Measurements from ENCODE around the gene KHDC3L. TPM values are rescaled to one million over a fixed set of nuclear protein-coding genes. Genes with fewer than 3 reads are reported as not detected.

The KHDC3L gene, protein sequence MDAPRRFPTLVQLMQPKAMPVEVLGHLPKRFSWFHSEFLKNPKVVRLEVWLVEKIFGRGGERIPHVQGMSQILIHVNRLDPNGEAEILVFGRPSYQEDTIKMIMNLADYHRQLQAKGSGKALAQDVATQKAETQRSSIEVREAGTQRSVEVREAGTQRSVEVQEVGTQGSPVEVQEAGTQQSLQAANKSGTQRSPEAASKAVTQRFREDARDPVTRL
- total RNA-seq = not detected

DNA sequence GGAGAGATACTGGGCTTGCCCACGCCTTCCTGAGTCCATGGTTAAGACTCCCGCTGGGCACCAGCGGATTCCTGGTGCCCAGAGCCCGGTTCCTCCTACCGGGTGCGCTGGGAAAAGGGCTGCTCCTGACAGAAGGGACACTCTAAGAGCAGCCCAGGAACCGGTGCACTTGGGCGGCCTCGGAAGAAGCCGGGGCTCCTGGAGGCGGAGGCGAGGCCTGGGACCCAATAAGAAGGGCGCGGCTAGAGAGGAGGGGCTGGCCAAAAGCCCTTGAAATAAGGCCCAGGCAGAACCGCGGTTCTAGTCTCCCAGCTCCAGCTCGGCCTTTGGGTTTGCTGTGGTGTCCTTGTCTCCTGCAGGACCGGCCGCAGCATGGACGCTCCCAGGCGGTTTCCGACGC is at the start of gene KHDC3L:
TSS of gene KHDC3L (plus strand) at position 301 of the 400 bp plus-strand sequence. CDS start at position 373, 72 bp downstream.
- no peak for DNase-seq (ENCODE audit: low spot score)

DNA sequence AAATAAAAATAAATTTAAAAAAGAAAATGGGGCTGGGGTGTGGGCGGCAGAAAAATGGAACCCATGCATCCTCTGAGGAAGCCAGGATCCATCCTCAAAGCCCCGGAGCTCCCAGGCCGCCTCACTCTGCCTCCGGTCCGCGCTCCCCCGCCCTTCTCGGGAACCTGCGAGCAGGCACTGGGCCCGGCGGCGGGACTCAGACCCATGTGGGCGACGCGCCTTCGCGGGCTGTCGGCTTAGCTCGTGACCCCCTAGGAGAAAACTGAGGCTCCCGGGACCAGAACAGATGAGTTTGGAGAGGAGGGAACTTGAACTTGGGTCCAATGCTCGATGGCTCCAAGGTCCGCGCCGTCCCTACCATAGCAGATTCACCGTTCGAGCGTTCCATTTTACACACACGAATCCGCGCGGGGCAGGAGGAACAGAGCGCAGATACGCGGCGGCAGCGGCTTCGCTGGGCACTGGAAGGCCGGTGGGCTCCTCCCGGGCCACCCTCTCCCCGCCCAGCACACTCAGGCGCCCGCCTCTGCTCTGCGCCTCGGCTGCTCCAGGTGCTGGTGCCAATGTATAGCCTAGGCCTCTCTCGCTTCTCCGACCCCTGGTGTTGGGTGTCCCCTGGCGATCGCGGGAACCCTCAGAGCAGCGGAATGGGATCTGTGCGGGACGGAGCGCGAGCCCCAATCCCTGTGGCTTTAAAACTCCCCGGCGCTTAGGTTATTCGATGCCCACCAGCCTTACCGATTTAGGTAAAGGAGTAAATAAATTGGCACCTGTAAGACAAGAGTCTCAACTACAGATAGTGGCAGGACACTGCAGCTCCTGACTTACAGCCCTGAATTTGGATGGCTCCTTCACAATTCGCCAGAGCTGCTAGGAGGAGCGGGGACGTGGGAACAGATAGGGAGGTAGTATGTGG is 47.6 kb upstream of the KHDC3L start:
- DNase-seq (ENCODE audit: low spot score) = no peak

DNA sequence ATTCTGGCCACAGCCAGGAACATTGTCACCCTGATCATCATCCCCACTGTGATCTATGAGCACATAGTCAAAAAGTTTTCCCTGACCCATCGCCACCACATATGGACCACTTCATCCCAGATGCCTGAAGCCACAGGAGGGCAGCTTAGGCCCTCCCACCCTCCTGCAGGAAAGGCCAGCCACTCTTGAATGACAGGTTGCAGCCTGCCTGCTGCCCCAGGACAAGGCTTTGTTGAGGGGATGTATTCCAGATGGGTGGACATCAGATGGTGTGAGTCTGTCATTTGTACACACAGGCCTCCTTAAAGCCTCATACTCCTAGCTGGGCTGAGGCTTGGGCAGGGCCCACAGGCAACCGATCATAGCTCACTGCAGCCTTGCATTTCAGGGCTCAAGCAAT is 39.1 kb upstream of the KHDC3L start:
- no peak for DNase-seq (ENCODE audit: low spot score)

DNA sequence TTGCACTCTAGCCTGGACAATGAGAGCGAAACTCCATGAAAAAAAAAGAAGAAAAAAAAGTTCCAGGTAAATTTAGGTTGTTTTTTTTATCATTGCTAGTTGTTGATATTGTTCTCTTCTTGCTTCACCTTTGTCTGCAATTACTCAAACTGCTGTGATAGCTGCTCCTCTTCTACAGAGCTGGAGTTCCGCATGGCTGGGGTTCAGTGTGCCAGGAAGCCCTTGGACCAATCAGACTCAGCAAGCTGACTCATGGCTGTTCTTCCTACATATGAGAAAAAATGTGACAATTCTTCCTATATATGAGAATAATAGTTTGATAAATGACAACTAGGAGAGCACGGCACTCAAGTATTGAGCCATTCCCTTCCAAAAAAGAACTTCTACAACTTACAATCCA is 36.8 kb upstream of the KHDC3L start:
- no peak for DNase-seq (ENCODE audit: low spot score)

DNA sequence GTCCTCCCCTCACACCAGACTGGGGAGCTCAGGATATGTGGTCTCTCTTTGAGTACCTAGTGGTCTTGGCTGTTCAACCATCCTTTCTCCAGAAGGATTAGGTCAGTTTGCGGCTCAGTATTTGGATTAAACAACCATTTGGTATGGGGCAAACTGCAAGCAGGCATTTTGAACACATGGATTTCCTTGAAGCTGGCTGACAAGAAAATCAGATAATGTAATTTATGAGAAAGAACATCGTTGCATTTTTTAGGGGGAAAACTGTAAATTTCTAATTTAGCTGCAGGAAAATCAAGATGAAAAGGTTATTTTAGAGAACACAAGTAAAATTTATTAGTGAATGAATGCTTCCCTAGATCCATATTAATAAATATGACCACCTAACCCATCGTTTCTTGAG is 33.7 kb upstream of the KHDC3L start:
- no peak for DNase-seq (ENCODE audit: low spot score)

DNA sequence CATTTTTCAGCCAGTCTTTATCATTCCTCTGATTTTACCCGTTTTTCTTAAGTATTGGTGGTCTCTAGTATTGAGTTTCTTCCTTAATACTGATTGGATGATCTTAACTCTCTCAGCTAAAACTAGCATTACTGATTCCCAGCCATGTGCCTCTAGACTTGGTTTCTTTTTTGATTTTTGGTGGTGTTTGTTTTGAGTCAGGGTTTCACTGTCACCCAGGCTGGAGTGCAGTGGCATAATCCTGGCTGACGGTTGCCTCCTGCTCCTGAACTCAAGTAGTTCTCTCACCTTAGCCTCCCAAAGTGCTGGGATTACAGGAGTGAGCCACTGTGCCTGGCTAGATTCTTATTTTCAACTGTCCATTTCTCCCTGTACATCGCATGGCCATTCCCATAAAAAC is 33.3 kb upstream of the KHDC3L start:
- no peak for DNase-seq (ENCODE audit: low spot score)

DNA sequence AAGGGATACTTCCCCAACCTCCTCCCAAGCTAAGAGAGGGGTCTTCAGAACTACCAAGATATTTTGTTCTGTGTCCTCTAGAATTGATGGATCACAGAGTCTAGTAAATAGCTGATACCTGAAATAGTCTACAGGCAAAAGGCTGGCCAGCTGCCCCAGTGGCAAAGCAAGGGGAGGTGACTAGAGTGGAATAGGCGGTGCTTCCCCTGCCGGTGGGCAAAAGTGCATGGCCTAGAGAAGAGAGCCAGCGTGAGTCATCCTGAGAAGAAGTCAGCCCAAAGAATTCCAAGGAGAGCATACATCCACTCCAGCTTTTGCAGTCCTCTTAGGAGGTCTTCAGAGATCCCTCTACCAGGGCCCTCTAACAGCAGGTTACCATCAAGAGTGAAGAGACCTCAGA is 23.1 kb upstream of the KHDC3L start:
- no peak for DNase-seq (ENCODE audit: low spot score)

DNA sequence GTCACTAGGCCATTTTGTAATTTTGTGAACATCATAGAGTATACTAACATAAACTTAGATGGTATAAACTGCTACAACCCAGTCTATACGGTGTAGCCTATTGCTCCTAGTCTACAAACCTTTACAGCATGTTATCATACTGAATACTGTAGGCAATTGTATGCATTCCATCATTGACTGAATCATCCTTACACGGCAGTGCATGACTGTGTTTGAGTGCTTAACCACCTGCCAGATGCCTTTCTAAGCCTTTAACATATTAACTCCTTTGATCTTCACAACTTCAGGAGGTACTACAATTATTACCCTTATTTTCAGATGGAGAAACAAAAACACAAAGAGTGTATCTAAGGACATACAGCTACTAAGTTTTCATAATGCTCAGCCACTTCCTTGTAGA is 22.4 kb upstream of the KHDC3L start:
- no peak for DNase-seq (ENCODE audit: low spot score)

DNA sequence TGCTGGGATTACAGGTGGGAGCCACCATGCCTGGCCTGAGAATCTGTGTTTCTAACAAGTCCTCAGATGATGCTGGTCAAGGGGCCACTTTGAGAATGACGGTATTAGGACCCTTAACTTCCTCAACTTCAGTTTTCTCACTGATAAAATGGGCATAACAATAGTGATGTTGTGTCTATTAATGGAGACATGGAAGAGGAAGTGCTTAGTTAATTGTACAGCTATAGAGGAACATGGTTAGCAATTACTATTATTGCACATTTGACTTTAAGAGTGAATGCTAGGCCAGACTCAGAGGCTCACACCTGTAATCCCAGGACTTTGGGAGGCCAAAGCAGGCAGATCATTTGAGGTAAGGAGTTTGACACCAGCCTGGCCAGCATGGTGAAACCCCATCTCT is 21.1 kb upstream of the KHDC3L start:
- no peak for DNase-seq (ENCODE audit: low spot score)

DNA sequence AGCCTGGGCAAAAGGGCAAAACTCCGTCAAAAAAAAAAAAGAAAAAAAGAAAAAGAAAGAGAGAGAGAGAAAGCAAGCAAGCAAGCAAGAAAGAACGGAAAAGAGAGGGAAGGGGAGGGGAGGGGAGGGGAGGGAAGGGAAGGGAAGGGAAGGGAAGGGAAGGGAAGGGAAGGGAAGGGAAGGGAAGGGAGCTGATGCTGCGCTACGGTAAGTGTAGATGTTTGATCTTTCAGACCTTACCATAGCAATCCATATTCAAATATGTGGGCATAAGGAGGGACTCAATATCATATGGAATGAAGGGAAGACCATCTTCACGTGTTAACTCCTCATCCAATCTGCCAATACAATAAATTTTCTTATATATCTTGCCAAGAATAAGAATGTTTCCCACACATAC is 20.3 kb upstream of the KHDC3L start:
- DNase-seq (ENCODE audit: low spot score) = no peak

DNA sequence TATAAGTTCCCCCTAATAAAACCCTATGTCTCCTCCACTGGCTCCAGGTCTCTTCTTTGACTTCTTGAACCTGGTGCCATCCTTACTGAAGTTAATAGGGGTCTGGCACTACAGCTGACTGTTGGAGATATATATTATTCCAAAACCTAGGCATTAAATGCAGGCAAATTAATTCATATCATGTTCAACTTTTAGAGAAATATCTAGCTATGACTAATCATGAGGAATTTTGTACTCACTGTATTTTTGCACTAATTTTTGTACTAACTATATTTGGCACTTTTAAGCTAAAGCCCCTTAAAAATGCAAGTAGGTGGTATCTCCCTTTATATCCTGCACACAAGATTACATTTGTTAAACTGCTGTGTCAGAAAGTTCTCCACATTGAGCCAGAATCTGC is 19.3 kb upstream of the KHDC3L start:
- no peak for DNase-seq (ENCODE audit: low spot score)

DNA sequence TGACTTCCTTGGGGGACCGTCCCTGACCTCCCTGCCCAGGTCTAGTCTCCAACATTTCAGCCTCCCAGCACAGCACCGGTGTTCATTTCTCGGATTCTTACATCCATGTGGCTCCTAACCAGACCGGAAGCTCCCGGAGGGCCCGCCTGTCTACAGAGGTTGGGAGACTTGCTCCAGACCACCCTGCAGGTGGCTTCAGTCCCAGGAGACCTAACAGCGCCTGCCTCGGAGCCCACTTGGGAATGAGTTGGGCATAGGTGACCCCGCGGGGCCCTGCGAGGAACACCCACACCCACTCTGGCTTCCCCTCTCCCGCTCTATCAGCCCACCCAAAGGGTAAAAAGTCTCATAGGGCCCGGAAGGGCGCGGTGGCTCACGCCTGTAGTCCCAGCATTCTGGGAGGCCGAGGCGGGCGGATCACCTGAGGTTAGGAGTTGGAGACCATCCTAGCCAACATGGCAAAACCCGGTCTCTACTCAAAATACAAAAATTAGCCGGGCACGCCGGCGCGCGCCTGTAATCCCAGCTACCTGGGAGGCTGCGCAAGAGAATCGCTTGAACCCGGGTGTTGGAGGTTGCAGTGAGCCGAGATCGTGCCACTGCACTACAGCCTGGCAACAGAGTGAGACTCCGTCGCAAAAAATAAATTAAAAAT is 13.8 kb upstream of the KHDC3L start:
- DNase-seq (ENCODE audit: low spot score) = no peak

DNA sequence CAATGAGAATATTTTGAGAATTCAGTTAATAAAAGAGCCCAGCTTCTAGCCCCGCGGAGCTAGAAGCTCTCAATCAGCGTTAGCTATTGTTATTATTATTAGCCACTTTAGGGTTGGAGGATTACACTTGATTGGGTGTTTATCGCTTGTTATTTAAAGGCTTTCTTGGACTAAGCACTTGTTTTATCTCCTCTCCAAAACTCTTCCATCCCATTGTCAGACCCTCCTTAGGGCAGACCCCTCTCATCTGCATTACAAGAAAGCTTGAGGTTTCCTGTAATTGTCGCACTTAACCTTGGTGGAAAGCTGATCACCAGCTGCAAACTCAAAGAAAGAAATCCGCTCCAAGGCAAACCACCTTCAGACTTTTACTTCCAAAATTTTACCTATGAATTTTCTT is 13.1 kb upstream of the KHDC3L start:
- no peak for DNase-seq (ENCODE audit: low spot score)

DNA sequence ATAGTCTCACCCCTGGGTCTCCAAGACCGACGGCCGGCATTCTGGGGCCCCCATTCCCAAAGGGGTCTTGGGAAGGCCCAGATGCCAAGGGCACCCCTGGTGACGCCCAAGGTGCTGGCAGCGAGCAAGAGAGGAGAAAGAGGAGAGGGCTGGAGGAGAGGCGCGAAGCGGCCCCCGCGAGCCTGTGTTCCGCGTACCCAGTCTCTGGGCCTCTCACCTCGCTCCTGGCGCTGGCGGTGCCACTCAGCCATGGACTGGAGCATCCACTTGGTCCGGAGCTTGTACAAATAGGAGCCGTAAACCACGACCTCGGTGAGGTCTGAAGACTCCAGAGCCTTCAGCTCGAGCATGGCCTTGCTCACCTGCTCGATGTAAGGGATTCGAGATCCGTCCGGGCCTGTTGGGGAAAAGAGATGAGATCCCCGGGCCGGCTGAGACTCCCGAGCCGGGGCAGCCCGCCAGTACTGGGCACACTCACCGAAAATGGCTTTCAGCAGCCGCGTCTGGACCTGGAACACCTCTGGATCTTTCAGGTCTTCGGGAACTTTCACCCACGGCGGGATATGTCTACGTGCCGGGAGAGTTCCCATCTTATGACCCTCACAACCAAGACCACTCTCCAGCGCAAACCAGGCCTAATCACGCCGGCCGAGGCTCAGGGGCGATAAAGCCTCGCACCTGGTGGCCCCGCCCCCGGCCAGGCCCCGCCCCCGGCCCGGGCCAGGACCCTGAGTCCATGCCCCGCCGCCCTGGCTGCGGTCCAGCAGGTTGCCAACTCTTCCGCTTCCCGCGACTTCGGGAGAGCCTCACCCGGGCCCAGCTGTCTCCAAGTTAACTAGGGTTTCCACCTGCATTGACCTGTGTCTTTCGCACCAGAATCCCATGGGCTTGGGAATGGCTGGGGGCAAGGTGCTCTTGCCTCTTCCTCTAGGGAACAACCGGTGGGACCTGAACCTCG is 8.5 kb upstream of the KHDC3L start, which contains the start of gene DPPA5:
TSS of gene DPPA5 (minus strand) at position 641 of the 958 bp plus-strand sequence. CDS start at position 590, 51 bp downstream.
- DNase-seq (ENCODE audit: low spot score) = no peak

DNA sequence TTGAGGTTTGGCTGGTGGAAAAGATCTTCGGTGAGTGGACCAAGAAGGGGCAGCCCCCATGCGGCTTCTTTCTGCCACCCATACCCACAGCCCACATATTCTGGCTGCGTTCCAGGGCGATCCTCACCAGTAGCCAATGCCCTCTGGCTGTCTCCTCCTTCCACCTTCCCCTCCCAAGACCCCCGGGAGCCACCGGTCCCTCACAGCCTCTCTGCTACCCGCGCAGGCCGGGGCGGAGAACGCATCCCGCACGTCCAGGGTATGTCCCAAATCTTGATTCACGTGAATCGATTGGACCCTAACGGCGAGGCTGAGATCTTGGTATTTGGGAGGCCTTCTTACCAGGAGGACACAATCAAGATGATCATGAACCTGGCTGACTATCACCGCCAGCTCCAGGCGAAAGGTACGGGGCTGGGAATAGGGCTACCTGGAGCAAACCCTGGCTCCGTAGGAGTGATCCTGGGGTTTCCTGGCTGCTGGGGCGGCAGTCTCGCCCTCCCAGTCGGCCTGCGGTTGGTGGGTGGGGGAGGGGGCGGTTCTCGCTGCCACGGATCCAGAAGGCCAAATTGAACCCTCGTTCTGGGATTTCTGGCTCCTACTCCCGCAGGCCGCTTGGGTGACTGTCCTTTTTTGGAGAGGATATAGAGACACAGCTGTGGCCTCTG is 545 bp downstream of the KHDC3L start:
- no peak for DNase-seq (ENCODE audit: low spot score)

DNA sequence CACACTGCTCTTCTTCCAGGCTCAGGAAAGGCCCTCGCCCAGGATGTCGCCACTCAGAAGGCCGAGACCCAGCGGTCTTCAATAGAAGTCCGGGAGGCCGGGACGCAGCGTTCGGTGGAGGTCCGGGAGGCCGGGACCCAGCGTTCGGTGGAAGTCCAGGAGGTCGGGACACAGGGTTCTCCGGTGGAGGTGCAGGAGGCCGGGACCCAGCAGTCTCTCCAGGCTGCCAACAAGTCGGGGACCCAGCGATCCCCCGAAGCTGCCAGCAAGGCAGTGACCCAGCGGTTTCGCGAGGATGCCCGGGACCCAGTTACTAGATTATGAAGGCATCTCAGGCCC is 1.0 kb downstream of the KHDC3L start:
- DNase-seq (ENCODE audit: low spot score) = no peak

DNA sequence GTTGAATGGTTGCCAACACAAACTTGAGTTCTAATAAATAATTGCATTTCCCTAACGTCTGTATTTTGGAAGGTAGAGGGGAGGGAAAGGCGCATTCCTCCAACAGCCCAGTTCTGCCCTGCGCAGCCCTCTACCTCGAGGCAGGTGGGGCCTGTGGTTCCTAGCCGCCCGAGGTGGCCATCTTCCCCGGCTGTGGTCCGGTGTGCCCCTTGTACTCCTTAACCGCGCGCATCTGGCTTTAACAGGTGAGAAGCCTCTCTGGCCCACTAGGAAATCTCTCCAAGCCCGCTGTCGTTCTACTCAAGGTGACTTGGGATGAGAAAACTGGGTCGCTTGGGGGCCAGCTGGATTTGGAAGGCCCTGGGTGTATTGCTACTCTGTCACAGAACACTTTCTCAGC is 1.7 kb downstream of the KHDC3L start:
- DNase-seq (ENCODE audit: low spot score) = no peak

DNA sequence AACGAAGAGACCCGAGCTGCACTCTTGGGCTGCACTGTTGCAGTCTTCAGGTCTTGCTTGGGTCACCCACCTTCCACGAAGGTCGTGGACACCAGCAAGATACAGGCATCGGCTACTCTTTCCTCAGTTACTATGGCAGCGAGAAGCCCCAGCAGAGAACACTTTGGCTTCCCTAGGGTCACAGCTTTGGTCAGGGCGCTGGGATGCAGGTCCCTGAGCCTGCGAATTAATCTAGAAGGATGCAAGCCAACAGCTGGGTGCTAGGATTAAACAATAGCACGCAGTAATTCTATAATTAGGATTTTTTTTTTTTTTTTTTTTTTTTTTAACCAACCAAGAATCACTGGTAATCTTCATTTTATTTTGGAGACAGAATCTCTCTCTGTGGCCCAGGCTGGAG is 2.1 kb downstream of the KHDC3L start:
- no peak for DNase-seq (ENCODE audit: low spot score)

DNA sequence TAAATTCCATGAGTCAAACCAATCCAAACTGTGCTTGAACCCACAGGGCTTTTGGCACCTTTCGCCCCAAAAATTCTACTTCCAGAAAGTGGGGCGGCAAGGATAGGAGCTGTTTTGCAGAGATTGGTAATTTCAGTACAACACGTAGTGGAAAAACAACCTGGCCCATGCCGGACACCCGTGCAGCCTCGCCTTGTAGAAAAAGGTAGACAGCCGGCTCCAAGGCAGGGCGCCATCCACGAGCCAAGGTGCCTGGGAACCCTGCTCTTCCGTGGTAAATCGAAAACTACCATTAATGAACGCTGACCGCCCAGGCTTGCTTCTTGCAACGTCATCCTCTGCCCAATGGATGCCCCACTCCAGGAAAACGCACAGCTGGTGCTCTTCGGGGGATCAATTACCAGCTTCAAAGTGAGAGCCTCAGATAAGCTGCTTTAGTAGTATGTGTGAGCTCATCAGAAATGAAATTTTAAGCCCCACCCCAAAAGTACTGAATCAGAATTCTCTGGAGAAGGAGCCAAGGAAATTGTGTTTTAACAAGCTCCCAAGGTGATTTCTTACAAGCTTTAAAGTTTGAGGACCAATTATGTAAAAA is 5.4 kb downstream of the KHDC3L start:
- no peak for DNase-seq (ENCODE audit: low spot score)

DNA sequence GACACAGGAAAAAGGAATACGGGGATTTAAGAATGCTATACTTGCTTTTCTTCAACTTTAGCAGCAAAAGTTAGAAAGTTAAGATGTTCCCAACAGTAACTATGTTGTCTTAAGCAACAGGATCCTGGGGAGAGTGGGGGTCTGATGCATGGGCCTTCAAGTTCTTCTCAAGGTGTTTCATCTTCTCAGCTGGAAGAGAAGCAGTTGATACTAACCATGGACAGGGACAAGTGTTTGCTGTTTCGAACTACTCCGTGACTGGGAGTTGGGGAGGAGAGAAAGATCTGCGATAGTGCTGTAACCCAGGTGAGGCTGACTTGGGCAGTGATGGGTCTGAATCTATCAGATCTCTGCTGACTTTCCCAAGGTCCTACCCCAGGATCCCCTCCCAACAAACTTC is 6.2 kb downstream of the KHDC3L start:
- no peak for DNase-seq (ENCODE audit: low spot score)

DNA sequence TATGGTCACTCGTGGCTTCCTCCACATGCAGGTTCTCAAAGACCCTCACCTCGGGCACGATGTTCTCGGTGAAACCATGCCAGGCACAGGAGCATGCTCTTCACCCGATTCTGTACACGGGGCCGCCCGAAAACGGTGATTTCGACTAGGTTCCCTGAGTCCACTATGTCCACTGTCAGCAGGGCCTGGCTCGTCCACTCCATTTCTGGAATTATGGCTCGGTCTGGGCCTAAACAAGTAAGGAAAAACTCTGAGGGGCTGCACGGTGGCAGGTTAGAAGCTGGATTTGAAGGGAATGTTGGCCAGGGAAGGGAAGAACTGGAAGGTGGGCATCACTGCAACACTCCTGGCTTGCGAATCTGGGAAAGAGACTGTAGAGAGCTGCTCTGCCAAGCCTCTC is 6.7 kb downstream of the KHDC3L start:
- no peak for DNase-seq (ENCODE audit: low spot score)
